ENCODE data around the gene CDKAL1.

CDKAL1 gene

GRCh38 chr6:20876036-20876435 lies 341.8 kb downstream of the CDKAL1 start:
- peak; percentile 74 for ATAC-seq
- TF ChIP-seq TCF4 (CRISPR knock-in tag; IDR thresholded peaks at IDR 0.05; ENCODE audit: borderline replicate concordance) (peak; percentile 80), ZFP3 (CRISPR knock-in tag; IDR thresholded peaks at IDR 0.05) (no peak; the same call in 1 of the 2 replicates)

GRCh38 chr6:20876561-20876960 lies 342.3 kb downstream of the CDKAL1 start:
- no peak for ATAC-seq
- TF ChIP-seq BACH2 (CRISPR knock-in tag; IDR thresholded peaks at IDR 0.05; ENCODE audit: borderline replicate concordance) (no peak), RARB (CRISPR knock-in tag; IDR thresholded peaks at IDR 0.05) (no peak), TOX (CRISPR knock-in tag; IDR thresholded peaks at IDR 0.05; ENCODE audit: borderline replicate concordance) (no peak), ARNTL (CRISPR knock-in tag; IDR thresholded peaks at IDR 0.05; ENCODE audit: borderline replicate concordance, low read depth) (no peak), ZNF8 (CRISPR knock-in tag; IDR thresholded peaks at IDR 0.05) (no peak)

GRCh38 chr6:20877008-20877937 lies 343.0 kb downstream of the CDKAL1 start:
- TF ChIP-seq ESRRG (CRISPR knock-in tag; IDR thresholded peaks at IDR 0.05) (no peak), ISL1 (CRISPR knock-in tag; IDR thresholded peaks at IDR 0.05) (peak; percentile 6; the same call in 1 of the 2 replicates)
- ATAC-seq = peak; percentile 78

- no peak for TF ChIP-seq ZNF8 (CRISPR knock-in tag; IDR thresholded peaks at IDR 0.05)
- TF ChIP-seq ZFP3 (CRISPR knock-in tag; IDR thresholded peaks at IDR 0.05) = no peak
- no peak for TF ChIP-seq ZC3H10 (CRISPR knock-in tag; IDR thresholded peaks at IDR 0.05)
- no peak for TF ChIP-seq TCF4 (CRISPR knock-in tag; IDR thresholded peaks at IDR 0.05; ENCODE audit: borderline replicate concordance)
- TF ChIP-seq GLIS3 (CRISPR knock-in tag; IDR thresholded peaks at IDR 0.05) = no peak
- ATAC-seq = no peak
Observed at GRCh38 chr6:20879121-20879520, 344.9 kb downstream of the CDKAL1 start.

- no peak for ATAC-seq
- TF ChIP-seq SNAI2 (CRISPR knock-in tag; IDR thresholded peaks at IDR 0.05) = no peak
- TF ChIP-seq ZNF8 (CRISPR knock-in tag; IDR thresholded peaks at IDR 0.05) = no peak
- TF ChIP-seq GLIS3 (CRISPR knock-in tag; IDR thresholded peaks at IDR 0.05) = no peak
- no peak for TF ChIP-seq ZFP3 (CRISPR knock-in tag; IDR thresholded peaks at IDR 0.05)
- TF ChIP-seq PATZ1 (CRISPR knock-in tag; IDR thresholded peaks at IDR 0.05; ENCODE audit: borderline replicate concordance) = no peak
- no peak for TF ChIP-seq TCF4 (CRISPR knock-in tag; IDR thresholded peaks at IDR 0.05; ENCODE audit: borderline replicate concordance)
- no peak for TF ChIP-seq OSR1 (CRISPR knock-in tag; IDR thresholded peaks at IDR 0.05)
- no peak for TF ChIP-seq ZC3H10 (CRISPR knock-in tag; IDR thresholded peaks at IDR 0.05)
- no peak for TF ChIP-seq TSHZ2 (CRISPR knock-in tag; IDR thresholded peaks at IDR 0.05)
- TF ChIP-seq PPARA (CRISPR knock-in tag; IDR thresholded peaks at IDR 0.05; ENCODE audit: borderline replicate concordance) = no peak
- TF ChIP-seq ZNF70 (CRISPR knock-in tag; IDR thresholded peaks at IDR 0.05) = no peak
Observed at GRCh38 chr6:20879526-20879925, 345.3 kb downstream of the CDKAL1 start.

- no peak for ATAC-seq
- TF ChIP-seq TSHZ2 (CRISPR knock-in tag; IDR thresholded peaks at IDR 0.05) (no peak), GLIS3 (CRISPR knock-in tag; IDR thresholded peaks at IDR 0.05) (no peak), ISL1 (CRISPR knock-in tag; IDR thresholded peaks at IDR 0.05) (no peak)
Observed at GRCh38 chr6:20881365-20881764, 347.1 kb downstream of the CDKAL1 start.

All from SK-N-SH treated with all-trans-retinoic acid at 6 μM for 48 hours (cell line).